A549 (cell line): ENCODE results near the gene CDK5RAP2. TPM values are rescaled to one million over a fixed set of nuclear protein-coding genes. Genes with fewer than 3 reads are reported as not detected.
"Not testable (repeated sequence)": the region's sequence is repeated elsewhere in the genome, so short reads cannot be mapped to it uniquely, and the experiment has no call there.

Source experiments
- ATAC-seq, 2 experiments: fragments of 200-7000 bp in 1 of 2; fragments of >200 bp in 1 of 2; cut with Nextera tagmentation in 1 of 2; cut with Tn5 transposase in 1 of 2; 3 replicates each; pipeline versions ENCODE4 v1.8.0 to v1.9.1; 2018 to 2020; ENCODE audit warnings: mild to moderate bottlenecking in 1 of 2, moderate library complexity in 1 of 2
- CTCF ChIA-PET: fragments of 300-600 bp; sonication (Branson Sonifier 250); formaldehyde crosslinking; extraction: SDS; loops from one replicate; lab custom pipeline; 2021; ENCODE audit warnings: antibody characterized with exemption, inconsistent platforms; lab: Yijun Ruan, JAX
- POLR2A ChIA-PET: fragments of 350-600 bp; formaldehyde crosslinking; extraction: SDS; loops from one replicate; lab custom pipeline; 2021; ENCODE audit warnings: antibody characterized with exemption, inconsistent platforms; lab: Yijun Ruan, JAX
- DNase-seq, 2 experiments: peaks; one replicate each; pipeline versions ENCODE4 v3.0.0 to v3.0.0-alpha.2; 2011 to 2016; ENCODE audit warnings: low read depth in 1 of 2, low spot score in 1 of 2
- FAIRE-seq: peaks from 2 replicates; lab custom pipeline; 2011; peaks lifted over from hg19 to GRCh38; lab: Jason Lieb, UNC
- H3K27ac ChIP-seq, 2 experiments: fragments of >200 bp; sonication (Bioruptor Twin); formaldehyde crosslinking; 3 replicates each; pipeline ENCODE4 v1.5.1; 2016 to 2017
- H3K4me1 ChIP-seq: fragments of >200 bp; sonication (Bioruptor Twin); formaldehyde crosslinking; 3 replicates; pipeline ENCODE4 v1.6.1; 2016
- H3K4me2 ChIP-seq: fragments of >200 bp; sonication (Bioruptor Twin); formaldehyde crosslinking; 3 replicates; pipeline ENCODE4 v1.6.1; 2016
- H3K4me3 ChIP-seq: fragments of >200 bp; sonication (Bioruptor Twin); formaldehyde crosslinking; 3 replicates; pipeline ENCODE4 v1.5.1; 2016
- H3K9me3 ChIP-seq: fragments of >200 bp; sonication (Bioruptor Twin); formaldehyde crosslinking; 3 replicates; pipeline ENCODE4 v1.6.1; 2016
- ATOH8 ChIP-seq: fragments of 250-450 bp; sonication (Bioruptor Pico); IDR thresholded peaks from 2 replicates; pipeline ENCODE4 v1.5.0; 2020; ENCODE audit warnings: low read depth, mild to moderate bottlenecking, moderate library complexity
- CEBPB ChIP-seq, 2 experiments: fragments of >200 bp in 1 of 2; sonication (Bioruptor Twin) in 1 of 2; formaldehyde crosslinking in 1 of 2; IDR thresholded peaks; 2 replicates each; pipeline ENCODE4 v1.6.1; 2012 to 2016
- CTCF ChIP-seq: fragments of >200 bp; sonication (Bioruptor Twin); formaldehyde crosslinking; IDR thresholded peaks from 3 replicates; pipeline ENCODE4 v1.5.1; 2016
- E2F6 ChIP-seq: IDR thresholded peaks from 2 replicates; pipeline ENCODE4 v1.6.1; 2012; ENCODE audit warnings: low read depth, borderline replicate concordance
- JUN ChIP-seq, 2 experiments: fragments of >200 bp; sonication (Bioruptor Twin); formaldehyde crosslinking; IDR thresholded peaks; 2 replicates in 1 of 2; 3 replicates in 1 of 2; pipeline ENCODE4 v1.6.1; 2016 to 2017
- MAX ChIP-seq: IDR thresholded peaks from 2 replicates; pipeline ENCODE4 v1.6.1; 2012
- POLR2A ChIP-seq: IDR thresholded peaks from 2 replicates; pipeline ENCODE4 v1.6.1; 2012; ENCODE audit warnings: mild to moderate bottlenecking, low read length
- POLR2AphosphoS2 ChIP-seq: conservative IDR thresholded peaks from 2 replicates; pipeline ENCODE4 v1.6.1; 2012; ENCODE audit warnings: low read length, improper control_type of control experiment, inconsistent platforms
- RAD21 ChIP-seq, 2 experiments: fragments of >200 bp in 1 of 2; sonication (Bioruptor Twin) in 1 of 2; formaldehyde crosslinking in 1 of 2; IDR thresholded peaks in 1 of 2; conservative IDR thresholded peaks in 1 of 2; 2 replicates in 1 of 2; 3 replicates in 1 of 2; pipeline ENCODE4 v1.6.1; 2012 to 2018; ENCODE audit warnings: inconsistent platforms in 1 of 2
- SMC3 ChIP-seq: fragments of >200 bp; sonication (Bioruptor Twin); formaldehyde crosslinking; IDR thresholded peaks from 3 replicates; pipeline ENCODE4 v1.6.1; 2018; ENCODE audit warnings: inconsistent platforms
- ZFP36 ChIP-seq: fragments of 450-650 bp; IDR thresholded peaks from 2 replicates; pipeline ENCODE4 v1.6.1; 2014; ENCODE audit warnings: borderline replicate concordance; ENCODE audit not compliant: partially characterized antibody
- ZNF302 ChIP-seq: fragments of 250-450 bp; sonication (Bioruptor Pico); IDR thresholded peaks from 2 replicates; pipeline ENCODE4 v1.9.0; 2021; ENCODE audit warnings: inconsistent platforms, mild to moderate bottlenecking, moderate library complexity
- WGBS: methylation state at CpG from one replicate; pipeline ENCODE4 v1.1.6; 2017; ENCODE audit errors: missing lambda C conversion rate; 5-methylcytosine and 5-hydroxymethylcytosine counted together
- polyA plus RNA-seq, 4 experiments: library from polyadenylated mRNA; depleted of rRNA in 3 of 4; stranded (reverse); fragments of >200 nt; fragmentation: RNase III in 1 of 4; extraction: RNeasy Plus Mini Kit Qiagen cat#74134 plus additional on column Dnase treatment in 1 of 4; gene quantifications; 2 replicates in 3 of 4; 3 replicates in 1 of 4; pipeline ENCODE4 v1.2.3, GENCODE V29; 2011 to 2017

The CDK5RAP2 gene
- polyA plus RNA-seq, 2 of the 4 experiments (the other 2 are of a cell fraction): 29.1 to 44.6 TPM

- peak overlapping the region; percentile 31 for H3K4me2 ChIP-seq
- POLR2A ChIA-PET: interaction anchor here (0.6 kb wide), 1 partner anchor 717 kb away, joined by 3 read pairs; no protein-coding TSS in a partner anchor
Observed at GRCh38 chr9:120532475-120532874, 47.5 kb downstream of the CDK5RAP2 start.

GRCh38 chr9:120531683-120532300 is 48.2 kb downstream of the CDK5RAP2 start:
- H3K27ac ChIP-seq: peak overlapping the region; percentile 67 to 85; a peak in 5 of 6 replicates
- 30% methylated on average over 2 of the region's 2 CpGs for WGBS
- TF ChIP-seq POLR2AphosphoS2: no peak
- no peak for TF ChIP-seq ZNF302 (CRISPR knock-in tag)
- TF ChIP-seq MAX: peak; percentile 5; the same call in 1 of the 2 replicates
- TF ChIP-seq RAD21 (conservative IDR thresholded peaks at IDR 0.05 in 1 of 2, IDR thresholded peaks at IDR 0.05 in 1 of 2): peak; percentile 70 to 72
- TF ChIP-seq JUN (IDR thresholded peaks at IDR 0.05): no peak
- TF ChIP-seq CTCF: peak; percentile 72
- TF ChIP-seq SMC3: peak; percentile 48; the same call in 2 of the 3 replicates
- no peak for TF ChIP-seq POLR2A
- no peak for TF ChIP-seq ATOH8
- TF ChIP-seq ZFP36: no peak
- ATAC-seq (peak; percentile 87 to 91), DNase-seq (peak; percentile 55), FAIRE-seq (no peak)
- H3K4me1 ChIP-seq: peaks cover 26% of the 10 kb centered on the region
- no peak overlapping the region for H3K4me3 ChIP-seq
- ChIA-PET CTCF (interaction anchor here (0.6 to 2.5 kb wide), 23 partner anchors 8 to 975 kb away, joined by 3 to 17 read pairs (median 3); no protein-coding TSS in a partner anchor), POLR2A (no interaction called here)
- H3K4me2 ChIP-seq: peak overlapping the region; percentile 31
- H3K9me3 ChIP-seq: no peaks in the 10 kb centered on the region

More at GRCh38 chr9:120532475-120532874, 47.5 kb downstream of the CDK5RAP2 start:
- Histone ChIP-seq H3K4me1 (peaks cover 26% of the 10 kb centered on the region), H3K9me3 (no peaks in the 10 kb centered on the region), H3K4me3 (no peak overlapping the region), H3K27ac (peak overlapping the region; percentile 67 to 85; a peak in 5 of 6 replicates)
- ATAC-seq (peak; percentile 86 to 88), FAIRE-seq (no peak), DNase-seq (peak; percentile 37 to 82)
- CTCF ChIA-PET: interaction anchor here (0.6 to 2.5 kb wide), 11 partner anchors 8 to 563 kb away, joined by 3 to 17 read pairs (median 4); no protein-coding TSS in a partner anchor
- TF ChIP-seq E2F6: no peak
- TF ChIP-seq CEBPB (IDR thresholded peaks at IDR 0.05): 0 out of 4 replicates have a peak, but pooled peaks of 1 of the 2 experiments have one; percentile 12
- TF ChIP-seq MAX: 0 out of 2 replicates have a peak, but pooled peaks have one; percentile 22
- 48% methylated on average over 6 of the region's 6 CpGs for WGBS

- FAIRE-seq, H3K4me2 ChIP-seq, DNase-seq, H3K4me3 ChIP-seq, H3K27ac ChIP-seq, POLR2A ChIA-PET, H3K9me3 ChIP-seq, ATAC-seq: not testable (repeated sequence)
- WGBS: 83% methylated on average over 6 of the region's 6 CpGs
- H3K4me1 ChIP-seq: peaks cover 26% of the 10 kb centered on the region
- CTCF ChIA-PET: interaction anchor here (0.7 to 2.0 kb wide), 4 partner anchors 13 to 53 kb away, joined by 3 to 5 read pairs (median 4); no protein-coding TSS in a partner anchor
Observed at GRCh38 chr9:120530220-120530832, 49.6 kb downstream of the CDK5RAP2 start.
